Measurements from ENCODE around the gene PTPN4.
"Not testable (repeated sequence)": the region's sequence is repeated elsewhere in the genome, so short reads cannot be mapped to it uniquely, and the experiment has no call there.

Gene PTPN4

DNA sequence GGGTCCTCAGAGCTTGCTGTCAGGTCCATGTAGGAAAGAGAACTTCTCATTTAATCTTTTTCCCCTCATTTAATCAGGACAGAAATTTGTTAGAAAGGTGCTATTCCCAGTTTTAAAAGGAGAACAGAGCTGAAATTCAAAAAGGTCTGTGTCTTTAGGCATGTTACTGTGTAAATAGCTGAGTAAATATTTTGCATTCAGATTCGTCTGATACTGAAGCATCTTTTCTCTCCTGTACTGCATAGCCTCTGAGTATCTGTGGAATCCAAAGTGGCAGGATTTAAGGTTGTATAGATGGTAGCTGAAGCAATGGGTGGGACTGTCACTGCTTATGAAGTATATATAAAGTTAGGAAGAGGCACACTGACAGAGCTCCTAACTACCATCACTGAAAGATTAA, 9.0 kb downstream of the PTPN4 start:
- DNase-seq: no peak

DNA sequence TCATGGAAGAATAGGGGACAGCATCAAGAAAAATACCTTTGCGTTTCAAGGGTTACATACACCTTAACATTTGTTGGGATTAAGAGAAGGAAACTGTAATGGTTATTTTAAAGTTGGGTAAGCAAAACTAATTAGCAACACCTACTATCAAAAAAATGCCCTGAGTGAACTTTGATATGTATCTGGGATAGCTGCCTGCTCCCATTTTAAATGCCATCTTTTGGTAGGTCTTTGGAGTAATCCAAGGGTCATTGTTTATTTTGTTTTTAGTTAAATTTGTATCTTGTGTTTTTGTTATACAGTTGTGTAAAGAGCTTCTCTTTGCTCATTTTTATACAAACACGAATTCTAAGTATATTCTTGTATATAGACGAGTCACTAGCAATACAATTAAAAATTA, 9.9 kb downstream of the PTPN4 start:
- DNase-seq: no peak

- no peak for DNase-seq
These were observed 11.6 kb downstream of the PTPN4 start for GRCh38 chr2:119771331-119771730.

DNA sequence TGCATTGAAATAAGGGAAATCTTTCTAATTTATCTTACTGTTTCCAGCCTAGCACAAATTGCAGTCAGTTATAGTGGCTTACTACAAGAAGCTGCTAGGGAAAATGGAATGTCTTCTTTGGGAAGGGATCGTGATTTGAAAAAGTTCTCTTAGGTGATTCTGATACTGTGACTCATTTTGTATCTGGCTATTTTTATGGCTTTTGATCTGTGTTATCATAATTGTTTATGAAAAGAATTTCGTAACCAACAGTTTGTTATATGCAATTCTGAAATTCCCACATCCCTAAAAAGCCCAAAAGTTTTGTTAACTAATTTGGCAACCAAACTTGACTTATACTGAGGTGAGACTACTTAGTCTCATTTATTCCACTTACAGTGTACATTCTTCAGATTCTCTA, 12.4 kb downstream of the PTPN4 start:
- no peak for DNase-seq

DNA sequence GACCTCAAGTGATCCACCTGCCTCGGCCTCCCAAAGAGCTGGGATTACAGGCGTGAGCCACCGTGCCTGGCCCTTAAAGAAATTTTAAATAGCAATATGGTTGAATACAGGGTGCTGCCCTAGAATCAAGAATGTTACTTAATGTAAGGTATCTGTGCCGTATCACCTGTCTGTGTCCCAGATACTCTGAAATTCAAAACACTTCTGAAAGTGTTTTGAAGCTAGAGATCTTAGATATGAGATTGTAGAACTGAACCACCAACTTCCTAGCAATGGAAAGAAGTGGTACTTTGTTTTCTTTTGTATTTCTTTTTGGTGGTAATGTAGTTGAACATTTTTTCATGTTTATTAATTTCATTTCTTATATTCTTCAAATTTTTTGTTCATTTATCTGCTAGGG, 13.0 kb downstream of the PTPN4 start:
- DNase-seq: no peak

DNA sequence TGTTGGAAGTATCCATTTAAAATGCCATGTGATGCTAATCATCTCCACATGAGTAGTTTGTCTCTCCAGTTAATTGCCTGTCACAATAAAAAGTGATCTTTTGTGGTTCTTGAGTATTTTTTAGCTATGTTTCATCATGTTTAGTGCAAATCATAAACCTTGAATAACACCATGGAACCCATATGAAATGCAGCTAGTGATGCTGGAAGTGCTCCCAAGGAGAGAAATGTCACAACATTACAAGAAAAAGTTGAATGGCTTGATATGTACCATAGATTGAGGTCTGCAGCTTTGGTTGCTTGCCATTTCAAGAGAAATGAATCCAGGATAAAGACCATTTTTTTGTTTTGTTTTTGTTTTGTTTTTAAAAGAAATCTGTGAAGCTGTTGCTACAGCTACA, 14.3 kb downstream of the PTPN4 start:
- no peak for DNase-seq

- DNase-seq: no peak
These were observed 15.4 kb downstream of the PTPN4 start for GRCh38 chr2:119775102-119775501.

GRCh38 chr2:119782308-119783027, 22.7 kb downstream of the PTPN4 start:
- no peak for DNase-seq

GRCh38 chr2:119784876-119785275, 25.2 kb downstream of the PTPN4 start:
- DNase-seq: no peak

GRCh38 chr2:119786295-119786694, 26.6 kb downstream of the PTPN4 start:
- no peak for DNase-seq

GRCh38 chr2:119788752-119789151, 29.0 kb downstream of the PTPN4 start:
- no peak for DNase-seq

- DNase-seq: no peak
These were observed 30.7 kb downstream of the PTPN4 start for GRCh38 chr2:119790466-119790865.

- no peak for DNase-seq
These were observed 33.2 kb downstream of the PTPN4 start for GRCh38 chr2:119792907-119793312.

GRCh38 chr2:119794237-119794636, 34.5 kb downstream of the PTPN4 start:
- DNase-seq: no peak

- DNase-seq: no peak
These were observed 35.9 kb downstream of the PTPN4 start for GRCh38 chr2:119795309-119796303.

- no peak for DNase-seq
These were observed 40.7 kb downstream of the PTPN4 start for GRCh38 chr2:119800376-119800902.

- no peak for DNase-seq
These were observed 41.3 kb downstream of the PTPN4 start for GRCh38 chr2:119801040-119801439.

DNA sequence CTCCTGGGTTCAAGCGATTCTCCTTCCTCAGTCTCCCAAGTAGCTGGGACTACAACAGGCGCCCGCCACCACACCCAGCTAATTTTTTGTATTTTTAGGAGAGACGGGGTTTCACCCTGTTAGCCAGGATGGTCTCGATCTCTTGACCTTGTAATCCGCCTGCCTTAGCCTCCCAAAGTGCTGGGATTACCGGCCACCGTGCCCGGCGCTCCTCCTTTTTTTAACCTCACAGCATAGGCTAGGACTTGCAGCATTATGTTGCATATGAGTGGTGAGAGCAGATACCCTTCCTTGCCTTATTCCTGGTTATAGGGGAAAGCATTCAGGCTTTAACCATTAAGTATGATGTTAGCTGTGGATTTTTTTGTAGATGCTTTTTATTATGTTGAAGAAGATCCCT, 42.3 kb downstream of the PTPN4 start:
- not testable (repeated sequence) for DNase-seq

DNA sequence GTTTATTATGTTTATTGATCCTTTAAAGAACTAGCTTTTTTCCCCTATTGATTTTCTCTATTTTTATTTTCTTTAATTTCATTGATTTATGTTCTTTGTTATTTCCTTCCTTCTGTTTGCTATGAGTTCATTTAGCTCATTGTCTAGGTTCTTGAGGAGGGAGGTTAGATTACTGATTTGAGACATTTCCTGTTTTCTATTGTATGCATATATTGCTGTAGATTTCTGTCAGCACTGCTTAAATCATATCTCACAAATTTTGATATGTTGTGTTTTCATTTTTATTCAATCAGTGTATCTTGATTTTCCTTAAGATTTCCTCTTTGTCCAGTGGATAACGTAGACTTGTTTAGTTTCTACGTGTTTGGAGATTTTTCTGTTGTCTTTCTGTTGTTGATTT, 43.4 kb downstream of the PTPN4 start:
- DNase-seq: no peak

GRCh38 chr2:119804409-119804808, 44.7 kb downstream of the PTPN4 start:
- not testable (repeated sequence) for DNase-seq

DNA sequence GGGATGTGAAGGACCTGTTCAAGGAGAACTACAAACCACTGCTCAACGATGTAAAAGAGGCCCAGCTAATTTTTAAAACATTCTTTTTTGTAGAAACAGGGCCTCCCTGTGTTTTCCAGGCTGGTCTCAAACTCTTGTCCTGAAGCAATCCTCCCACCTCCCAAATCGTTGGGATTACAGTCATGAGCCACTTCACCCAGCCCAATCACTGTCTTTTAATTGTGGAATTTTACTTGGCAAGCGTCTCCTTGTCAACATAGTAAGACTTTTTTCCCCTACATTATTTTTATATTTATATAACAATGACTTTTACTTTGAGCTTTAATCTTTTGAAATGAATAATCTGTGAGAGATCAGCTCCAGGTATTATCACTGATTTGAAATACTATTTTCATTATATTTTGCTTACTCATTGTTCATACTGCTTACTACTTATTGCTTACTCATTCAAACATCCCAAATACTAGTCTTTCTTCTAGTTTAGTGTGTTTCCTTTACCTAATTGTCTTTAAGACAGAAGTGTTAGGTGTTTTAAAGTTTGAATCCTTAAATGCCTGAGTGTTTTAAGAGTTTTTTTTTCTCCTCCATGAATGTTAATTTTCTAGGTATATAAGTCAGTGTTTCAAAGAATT, 48.9 kb downstream of the PTPN4 start:
- no peak for DNase-seq

- peak; percentile 73 for DNase-seq
These were observed 49.8 kb downstream of the PTPN4 start for GRCh38 chr2:119809339-119810048.

All from right hindlimb (tissue), 1 donor.